Dermis blood vessel endothelial cell (primary cell): Measurements from ENCODE around the gene FAM222B. TPM values are rescaled to one million over a fixed set of nuclear protein-coding genes. Genes with fewer than 3 reads are reported as not detected.

ENCODE experiments used
- DNase-seq: peaks from one replicate; pipeline ENCODE4 v3.0.0; 2010
- total RNA-seq: library from RNA; depleted of rRNA; stranded (reverse); fragments of >200 nt; gene quantifications from 2 replicates; pipeline ENCODE4 v1.2.3, GENCODE V29; 2014

Gene FAM222B
- total RNA-seq, 1 donor from 2014 or later: 9.5 TPM

DNA sequence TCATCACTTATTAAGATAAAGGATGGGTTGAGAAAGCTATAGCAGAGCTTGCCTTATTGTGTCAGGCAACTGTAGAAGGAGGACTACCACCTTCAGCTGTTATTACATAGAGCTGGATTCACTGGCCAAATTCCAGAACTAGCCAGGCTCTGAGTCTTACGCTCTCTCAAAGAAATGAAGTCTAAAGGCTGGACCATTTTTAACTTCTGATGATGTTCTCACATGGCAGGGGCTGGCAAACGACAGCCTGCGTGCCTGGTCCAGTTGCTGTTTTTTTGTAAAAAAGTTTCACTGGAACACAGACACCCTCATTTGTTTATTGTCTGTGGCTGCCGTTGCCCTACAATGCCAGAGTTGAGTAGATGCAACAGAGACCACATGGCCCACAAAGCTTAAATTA, 77.6 kb downstream of the FAM222B start:
- no peak for DNase-seq

- DNase-seq: peak; percentile 85
These were observed 78.8 kb downstream of the FAM222B start for GRCh38 chr17:28763804-28764266.

DNA sequence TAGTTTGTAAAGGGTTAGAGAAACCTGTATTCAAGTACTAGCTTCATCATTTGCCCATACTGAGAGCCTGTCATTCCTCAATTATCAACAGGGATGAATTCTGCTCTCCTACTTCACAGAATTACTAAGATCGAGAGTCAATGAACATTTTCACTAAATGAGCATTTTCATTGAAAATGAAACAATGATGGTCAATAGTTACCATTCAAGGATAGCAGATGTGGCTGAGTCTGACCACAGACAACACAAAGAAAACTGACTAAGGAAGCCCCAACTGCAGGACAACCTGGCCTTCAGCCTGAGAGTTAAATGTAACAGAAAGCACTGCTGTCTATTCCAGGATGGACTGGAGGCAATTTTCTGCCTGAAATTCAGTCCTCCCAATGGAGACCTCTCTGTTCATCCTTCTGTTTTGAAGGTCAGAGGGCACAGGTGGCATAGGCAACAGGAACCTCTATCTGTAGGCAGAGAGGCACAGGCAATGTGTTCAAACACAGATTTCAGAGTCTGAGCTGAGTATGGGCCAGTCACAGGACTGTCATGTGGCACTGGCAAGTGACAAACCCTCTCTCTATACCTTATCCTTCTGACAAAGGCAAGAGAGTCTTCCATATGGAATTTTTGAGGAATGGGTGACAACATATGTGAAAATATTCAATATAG, 79.3 kb downstream of the FAM222B start:
- no peak for DNase-seq

GRCh38 chr17:28760601-28761562, 81.7 kb downstream of the FAM222B start:
- DNase-seq: peak; percentile 69

DNA sequence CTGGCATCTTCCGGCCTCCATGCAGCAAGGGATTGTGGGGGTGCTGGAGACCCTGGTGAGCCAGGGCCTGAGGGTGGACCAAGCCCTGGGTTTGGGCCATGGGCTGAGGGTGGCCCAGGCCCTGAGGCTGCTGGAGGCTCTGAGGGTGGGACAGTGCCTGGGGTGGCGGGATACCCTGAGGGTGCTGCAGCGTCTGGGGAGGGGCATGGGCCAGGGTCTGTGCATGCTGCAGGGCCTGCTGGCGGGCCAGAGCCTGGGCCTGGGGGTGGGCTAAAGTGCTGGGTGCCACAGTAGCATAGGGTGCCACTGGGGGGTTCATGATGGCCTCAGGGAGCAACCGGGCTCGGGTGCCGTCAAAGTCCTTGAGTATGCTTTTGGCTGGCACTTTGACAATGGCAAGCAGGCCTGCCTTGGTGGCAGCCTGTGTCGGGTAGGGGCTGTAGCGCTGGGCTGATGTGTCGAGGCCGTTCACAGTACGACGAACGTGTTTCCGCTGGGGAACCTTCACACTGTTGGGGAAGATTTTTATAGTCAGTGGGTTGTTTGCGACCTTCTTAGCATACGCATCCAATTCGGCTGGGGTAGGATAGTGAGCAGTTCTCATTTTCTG, 83.2 kb downstream of the FAM222B start:
- DNase-seq: no peak

- DNase-seq: no peak
These were observed 84.0 kb downstream of the FAM222B start for GRCh38 chr17:28758411-28759121.

GRCh38 chr17:28756049-28756804, 86.4 kb downstream of the FAM222B start:
- no peak for DNase-seq

GRCh38 chr17:28755486-28755885, 87.1 kb downstream of the FAM222B start:
- no peak for DNase-seq

GRCh38 chr17:28751600-28752366, 90.8 kb downstream of the FAM222B start:
- DNase-seq: no peak

DNA sequence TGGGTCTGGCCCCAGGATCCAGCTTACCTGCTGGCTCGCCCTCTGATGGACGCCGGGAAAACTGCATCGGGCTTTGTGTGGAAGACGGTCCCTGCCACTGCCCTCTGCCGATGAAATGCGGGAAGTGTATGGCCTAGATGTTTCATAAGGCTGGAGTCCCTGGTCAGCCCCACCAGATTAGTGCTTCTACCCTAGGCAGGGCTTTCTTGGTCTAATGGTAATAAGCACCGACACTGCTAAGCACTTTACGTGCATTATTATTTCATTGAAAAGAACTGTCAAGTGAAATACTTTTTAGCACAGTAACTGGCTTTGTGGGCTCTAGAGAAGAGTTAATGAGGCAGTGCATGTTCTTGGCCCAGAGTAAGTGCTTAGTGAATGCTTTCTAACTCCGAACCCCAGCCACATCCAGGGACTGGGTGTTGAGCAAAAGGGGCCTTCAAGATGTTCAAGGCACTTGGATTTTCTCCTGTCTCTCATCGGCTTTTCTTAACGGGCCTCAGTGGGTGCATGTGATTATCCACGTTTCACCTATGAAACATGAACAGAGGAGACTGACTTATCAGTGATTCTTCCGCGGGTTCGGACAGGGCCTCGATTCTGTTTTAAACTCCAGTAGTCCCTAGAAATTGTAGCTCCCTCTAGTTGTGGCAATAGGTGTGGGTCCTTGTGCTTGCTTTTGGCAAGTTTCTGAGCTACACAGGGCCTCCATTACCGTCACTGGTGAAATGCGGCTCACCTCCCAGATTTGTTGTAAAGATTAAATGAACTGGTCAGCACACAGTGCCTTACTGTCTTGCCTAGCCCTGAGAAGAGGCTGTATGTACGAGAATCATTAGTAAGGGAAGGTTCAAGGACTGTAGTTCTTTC, 92.2 kb downstream of the FAM222B start:
- DNase-seq: peak; percentile 97

- DNase-seq: no peak
These were observed 92.9 kb downstream of the FAM222B start for GRCh38 chr17:28749516-28750177.

GRCh38 chr17:28748852-28749515, 93.6 kb downstream of the FAM222B start:
- no peak for DNase-seq

- no peak for DNase-seq
These were observed 94.5 kb downstream of the FAM222B start for GRCh38 chr17:28747801-28748750.

- DNase-seq: peak; percentile 37
These were observed 95.4 kb downstream of the FAM222B start for GRCh38 chr17:28747051-28747691.

DNA sequence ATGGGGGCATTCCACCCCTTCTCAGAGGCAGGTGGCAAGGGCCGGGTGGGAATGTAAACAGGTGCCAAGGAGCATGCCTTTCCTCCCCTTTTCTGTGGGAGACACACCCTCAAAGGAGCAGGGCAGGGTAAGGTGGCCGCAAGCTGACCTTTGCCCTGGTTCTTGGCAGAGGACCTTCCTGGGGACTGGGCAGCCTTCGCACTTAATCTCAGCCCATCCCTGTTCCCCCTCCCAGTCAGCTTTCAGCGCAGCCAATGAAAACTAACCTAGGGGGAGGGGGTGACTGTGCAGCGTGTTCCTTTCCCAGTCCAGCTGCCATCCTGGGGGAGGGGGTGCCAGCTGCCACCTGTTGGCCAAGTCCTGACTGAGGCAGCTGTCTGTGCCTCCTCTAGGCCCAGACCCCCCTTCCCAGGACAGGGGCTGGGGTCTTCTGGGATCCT, 96.0 kb downstream of the FAM222B start:
- peak; percentile 40 for DNase-seq

GRCh38 chr17:28745786-28746411, 96.7 kb downstream of the FAM222B start:
- DNase-seq: no peak
